Endothelial cell of umbilical vein (primary cell): ENCODE measurements around the gene SLA2.

Source experiments
- EZH2 ChIP-seq: IDR thresholded peaks from 2 replicates; pipeline ENCODE4 v1.6.1; 2012; ENCODE audit warnings: borderline replicate concordance, low read depth, mild to moderate bottlenecking, moderate library complexity, low read length, inconsistent platforms; ENCODE audit not compliant: severe bottlenecking
- FOS ChIP-seq: IDR thresholded peaks from 2 replicates; pipeline ENCODE4 v1.6.1; 2011; ENCODE audit warnings: mild to moderate bottlenecking, low read length, moderate library complexity, borderline replicate concordance; ENCODE audit not compliant: insufficient read depth
- GATA2 ChIP-seq: IDR thresholded peaks from 2 replicates; pipeline ENCODE4 v1.7.0; 2011; ENCODE audit warnings: low read depth, mild to moderate bottlenecking, moderate library complexity, mixed read lengths, low read length; ENCODE audit not compliant: insufficient read length, insufficient read depth
- JUN ChIP-seq: IDR thresholded peaks from 2 replicates; pipeline ENCODE4 v1.6.1; 2011; ENCODE audit warnings: borderline replicate concordance, low read depth; ENCODE audit not compliant: insufficient read length, insufficient read depth
- MYC ChIP-seq: IDR thresholded peaks from one replicate; pipeline ENCODE4 v1.6.1; 2011; ENCODE audit warnings: mild to moderate bottlenecking, low read depth, low read length
- POLR2A ChIP-seq: IDR thresholded peaks from 2 replicates; pipeline ENCODE4 v1.6.1; 2012; ENCODE audit warnings: low read depth, mild to moderate bottlenecking, control low read depth, low read length
- POLR2AphosphoS5 ChIP-seq: IDR thresholded peaks from 2 replicates; pipeline ENCODE4 v1.6.1; 2012; ENCODE audit warnings: low read depth, mild to moderate bottlenecking, control low read depth, low read length, moderate library complexity; ENCODE audit not compliant: insufficient read depth
- TF ChIP-seq, protein P1 (sequence below), 2 donors: IDR thresholded peaks; 1 replicate in 1 of 2; 2 replicates in 1 of 2; pipeline ENCODE4 v1.5.1; 2011; ENCODE audit warnings: low read length in 2 of 2, mild to moderate bottlenecking in 2 of 2, moderate library complexity in 2 of 2, control low read depth in 1 of 2, inconsistent platforms in 1 of 2, low read depth in 1 of 2; ENCODE audit not compliant: insufficient read depth in 1 of 2; ENCODE audit errors: extremely low read depth in 1 of 2
- TF ChIP-seq, protein P2 (sequence below): IDR thresholded peaks from 2 replicates; pipeline ENCODE4 v1.6.1; 2011; ENCODE audit not compliant: insufficient read depth, insufficient read length

DNA sequence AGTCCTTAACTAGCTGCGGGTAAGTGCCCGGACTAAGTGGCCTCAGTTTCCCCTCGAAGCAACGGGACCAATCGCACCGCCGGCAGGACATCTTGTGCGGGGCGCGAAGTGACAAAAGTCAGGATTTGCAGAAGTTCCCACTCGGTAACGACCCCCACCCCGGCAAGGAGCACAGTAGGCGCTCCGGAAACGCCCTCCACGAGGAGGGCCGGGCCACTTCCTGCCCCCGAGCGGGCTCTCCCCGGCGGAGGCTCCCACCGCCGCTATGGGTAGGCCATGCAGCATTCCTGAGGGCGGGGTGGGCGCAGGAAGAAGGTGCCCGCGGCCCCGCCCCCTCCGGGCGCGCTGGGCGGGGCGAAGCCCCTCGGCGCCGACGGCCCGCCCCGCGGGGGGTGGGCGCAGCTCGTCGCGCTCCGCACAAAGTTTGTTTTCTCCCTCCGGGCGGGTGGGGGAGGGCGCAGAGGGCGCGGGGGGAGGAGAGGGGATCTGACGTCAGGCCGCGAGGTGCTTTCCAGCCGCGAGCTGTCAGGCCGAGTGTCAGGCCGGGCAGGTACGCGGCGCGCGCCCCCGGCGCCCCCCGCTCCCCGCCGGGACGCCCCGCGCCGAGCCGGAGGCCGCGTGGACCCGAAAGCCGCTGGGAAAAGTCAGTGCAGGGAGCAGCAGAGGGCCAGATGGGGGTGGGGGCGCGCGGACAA, 72.7 kb downstream of the SLA2 start, which contains the start of gene TGIF2:
- TF ChIP-seq GATA2 (no peak), EZH2 (no peak), POLR2A (peak; percentile 78), POLR2AphosphoS5 (peak; percentile 84), JUN (no peak), MYC (no peak), FOS (no peak)
- TF ChIP-seq, protein P1, sequence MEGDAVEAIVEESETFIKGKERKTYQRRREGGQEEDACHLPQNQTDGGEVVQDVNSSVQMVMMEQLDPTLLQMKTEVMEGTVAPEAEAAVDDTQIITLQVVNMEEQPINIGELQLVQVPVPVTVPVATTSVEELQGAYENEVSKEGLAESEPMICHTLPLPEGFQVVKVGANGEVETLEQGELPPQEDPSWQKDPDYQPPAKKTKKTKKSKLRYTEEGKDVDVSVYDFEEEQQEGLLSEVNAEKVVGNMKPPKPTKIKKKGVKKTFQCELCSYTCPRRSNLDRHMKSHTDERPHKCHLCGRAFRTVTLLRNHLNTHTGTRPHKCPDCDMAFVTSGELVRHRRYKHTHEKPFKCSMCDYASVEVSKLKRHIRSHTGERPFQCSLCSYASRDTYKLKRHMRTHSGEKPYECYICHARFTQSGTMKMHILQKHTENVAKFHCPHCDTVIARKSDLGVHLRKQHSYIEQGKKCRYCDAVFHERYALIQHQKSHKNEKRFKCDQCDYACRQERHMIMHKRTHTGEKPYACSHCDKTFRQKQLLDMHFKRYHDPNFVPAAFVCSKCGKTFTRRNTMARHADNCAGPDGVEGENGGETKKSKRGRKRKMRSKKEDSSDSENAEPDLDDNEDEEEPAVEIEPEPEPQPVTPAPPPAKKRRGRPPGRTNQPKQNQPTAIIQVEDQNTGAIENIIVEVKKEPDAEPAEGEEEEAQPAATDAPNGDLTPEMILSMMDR (IDR thresholded peaks at IDR 0.05; ENCODE audit: extremely low read depth in 1 of 2, insufficient read depth in 1 of 2, low read depth in 1 of 2, low read length in 2 of 2), result no peak
- TF ChIP-seq, protein P2, sequence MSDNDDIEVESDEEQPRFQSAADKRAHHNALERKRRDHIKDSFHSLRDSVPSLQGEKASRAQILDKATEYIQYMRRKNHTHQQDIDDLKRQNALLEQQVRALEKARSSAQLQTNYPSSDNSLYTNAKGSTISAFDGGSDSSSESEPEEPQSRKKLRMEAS, result no peak
